GM18870 (cell line): ENCODE data around the gene COL20A1.

ENCODE experiments used
- ATAC-seq: cut with Tn5 transposase; IDR thresholded peaks from one replicate; pipeline ENCODE4 v1.9.1; 2021; ENCODE audit warnings: moderate library complexity; ENCODE audit not compliant: unreplicated experiment

The COL20A1 gene

DNA sequence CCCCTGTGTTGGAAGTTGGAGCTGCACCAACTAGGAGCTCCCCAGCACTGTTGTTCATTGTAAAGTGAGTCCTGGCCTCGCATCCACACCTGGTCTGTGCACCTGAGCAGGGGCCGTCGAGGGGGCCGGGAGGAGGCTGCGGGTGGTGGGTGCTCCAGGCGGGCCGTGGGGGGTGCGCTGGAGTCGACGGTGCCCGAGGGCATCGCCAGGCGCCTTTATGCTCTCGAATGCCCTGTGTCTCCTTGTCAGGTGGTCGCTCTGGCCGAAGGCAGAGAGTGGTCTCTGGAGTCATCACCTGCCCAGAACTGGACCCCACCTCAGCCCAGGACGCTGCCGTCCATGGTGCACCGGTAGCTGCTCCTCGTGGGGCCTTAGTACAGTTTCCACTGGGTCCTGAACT is 16.0 kb upstream of the COL20A1 start:
- no peak for ATAC-seq

GRCh38 chr20:63277466-63278272 is 15.3 kb upstream of the COL20A1 start:
- ATAC-seq: no peak

DNA sequence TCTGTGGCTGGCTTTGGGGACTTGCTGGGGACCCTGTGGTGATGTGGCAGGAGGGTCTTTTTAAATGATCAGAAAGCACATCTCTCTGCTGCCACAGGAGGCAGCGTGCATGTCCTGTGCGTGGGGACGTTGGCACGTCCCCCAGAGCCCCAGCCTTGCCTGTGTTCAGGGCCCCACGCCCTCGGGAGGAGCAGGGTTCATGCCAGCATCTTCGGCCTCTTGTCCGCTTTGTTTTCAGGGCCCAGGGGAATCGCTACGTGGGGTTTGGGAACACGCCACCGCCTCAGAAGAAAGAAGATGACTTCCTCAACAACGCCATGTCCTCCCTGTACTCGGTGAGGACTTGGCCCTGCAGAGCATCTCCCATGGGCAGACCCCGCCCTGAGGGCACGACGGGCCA is 14.3 kb upstream of the COL20A1 start:
- ATAC-seq: no peak

DNA sequence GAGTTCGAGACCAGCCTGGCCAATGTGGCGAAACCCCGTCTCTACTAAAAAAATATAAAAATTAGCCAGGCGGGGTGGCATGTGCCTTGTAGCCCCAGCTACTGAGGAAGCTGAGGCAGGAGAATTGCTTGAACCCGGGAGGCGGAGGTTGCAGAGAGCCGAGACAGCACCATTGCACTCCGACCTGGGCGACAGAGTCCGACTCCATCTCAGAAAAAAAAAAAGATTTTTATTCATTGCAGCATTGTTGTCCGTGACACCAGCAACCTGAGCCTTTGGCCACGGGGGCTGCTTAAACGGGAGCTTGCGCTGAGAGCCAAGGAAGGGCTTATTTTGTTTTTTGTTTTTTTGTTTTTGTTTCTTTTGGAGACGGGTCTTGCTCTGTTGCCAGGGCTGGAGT is 13.1 kb upstream of the COL20A1 start:
- ATAC-seq: no peak

DNA sequence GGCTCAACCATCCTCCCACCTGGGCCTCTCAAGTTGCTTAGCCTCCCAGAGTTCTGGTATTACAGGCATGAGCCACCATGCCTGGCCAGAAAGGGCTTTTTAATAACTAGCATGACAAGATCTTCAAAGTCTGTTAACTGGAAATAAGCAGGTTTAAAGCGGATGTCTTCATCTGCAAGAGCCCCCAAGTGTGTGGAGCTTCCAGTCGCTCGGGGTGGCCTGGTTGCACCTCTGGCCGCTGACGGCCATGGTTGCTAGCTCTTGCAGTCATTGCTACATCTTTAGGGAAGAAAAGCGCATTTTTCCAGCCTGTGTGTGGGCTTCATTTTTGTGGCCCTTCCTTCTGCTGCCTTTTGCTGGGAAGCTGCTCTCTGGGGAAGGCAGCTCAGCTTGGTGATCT is 12.6 kb upstream of the COL20A1 start:
- no peak for ATAC-seq

DNA sequence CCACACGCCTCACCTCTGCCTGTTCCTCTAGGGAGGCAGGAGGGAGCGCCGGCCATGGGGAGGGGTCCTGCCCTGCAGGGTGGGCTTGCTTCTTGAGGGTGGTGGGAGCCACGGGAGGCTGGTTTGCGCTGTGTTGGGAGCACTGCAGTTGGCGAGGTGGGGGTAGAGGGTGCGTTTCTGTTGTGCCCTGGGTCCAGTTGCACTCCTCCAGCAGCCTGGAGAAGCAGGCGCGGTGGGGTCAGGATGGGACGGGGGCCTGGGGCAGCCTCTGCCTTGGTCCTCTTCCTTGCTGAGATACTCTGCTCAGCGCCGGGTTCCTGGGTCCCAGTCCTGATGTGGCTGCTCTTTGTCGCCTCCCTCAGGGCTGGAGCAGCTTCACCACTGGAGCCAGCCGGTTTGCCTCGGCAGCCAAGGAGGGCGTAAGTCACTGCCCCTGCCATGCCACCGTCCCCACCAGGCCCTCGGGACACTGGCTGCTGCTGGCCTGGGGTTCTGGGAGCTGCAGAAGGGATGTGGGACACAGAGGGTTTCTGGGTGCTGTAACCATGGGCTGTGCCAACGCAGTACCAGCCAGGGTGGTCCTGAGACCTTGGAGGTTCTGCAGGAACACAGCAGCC is 11.9 kb upstream of the COL20A1 start:
- ATAC-seq: no peak

GRCh38 chr20:63281742-63282665 is 11.0 kb upstream of the COL20A1 start:
- no peak for ATAC-seq

- no peak for ATAC-seq
Observed at GRCh38 chr20:63282946-63283345, 10.0 kb upstream of the COL20A1 start.

- no peak for ATAC-seq
Observed at GRCh38 chr20:63283397-63284082, 9.4 kb upstream of the COL20A1 start.

GRCh38 chr20:63284083-63284440 is 8.9 kb upstream of the COL20A1 start:
- ATAC-seq: no peak

GRCh38 chr20:63284544-63284949 is 8.4 kb upstream of the COL20A1 start:
- no peak for ATAC-seq

GRCh38 chr20:63284981-63285524 is 7.9 kb upstream of the COL20A1 start:
- no peak for ATAC-seq

- ATAC-seq: no peak
Observed at GRCh38 chr20:63285636-63286615, 7.1 kb upstream of the COL20A1 start.

DNA sequence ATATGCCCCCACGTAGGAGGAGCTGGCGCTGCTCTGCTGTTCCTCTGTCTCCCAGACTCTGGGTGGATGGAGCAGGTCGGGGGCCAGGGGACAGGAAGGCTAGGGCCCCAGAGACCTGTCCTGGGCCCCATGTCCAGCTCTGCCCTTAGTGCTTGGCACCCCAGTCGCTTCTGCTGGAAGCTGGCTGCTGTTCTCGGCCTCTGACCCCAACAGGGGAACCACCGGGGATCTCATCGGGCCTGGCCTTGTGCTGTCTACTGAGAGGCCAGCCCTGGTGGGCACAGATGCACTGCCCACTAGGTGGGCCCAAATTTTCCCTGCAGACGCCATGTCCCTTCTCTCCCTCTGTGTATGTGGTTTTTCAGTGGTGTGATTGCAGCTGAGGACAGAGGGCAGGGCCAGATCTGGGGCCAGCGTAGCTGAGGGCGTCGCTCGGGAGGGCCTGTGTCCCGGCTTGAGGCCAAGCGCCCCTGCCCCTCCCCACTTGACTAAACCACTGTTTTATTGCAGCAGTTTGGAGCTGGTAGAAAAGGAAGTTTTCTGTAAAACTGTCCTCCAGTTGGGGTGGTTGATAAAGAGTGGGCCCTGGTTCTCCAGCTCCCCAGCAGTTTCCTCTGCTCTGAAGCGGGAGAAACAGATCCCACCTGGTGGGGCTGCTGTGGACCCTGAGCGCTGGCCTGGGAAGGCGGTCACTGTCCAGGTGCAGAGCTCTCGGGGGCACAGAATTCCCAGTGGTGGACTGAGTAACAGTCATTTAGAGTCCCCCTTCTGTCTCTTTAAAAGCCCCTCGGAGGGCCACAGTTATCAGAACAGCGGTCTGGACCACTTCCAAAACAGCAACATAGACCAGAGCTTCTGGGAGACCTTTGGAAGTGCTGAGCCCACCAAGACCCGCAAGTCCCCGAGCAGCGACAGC is 5.9 kb upstream of the COL20A1 start:
- ATAC-seq: no peak

DNA sequence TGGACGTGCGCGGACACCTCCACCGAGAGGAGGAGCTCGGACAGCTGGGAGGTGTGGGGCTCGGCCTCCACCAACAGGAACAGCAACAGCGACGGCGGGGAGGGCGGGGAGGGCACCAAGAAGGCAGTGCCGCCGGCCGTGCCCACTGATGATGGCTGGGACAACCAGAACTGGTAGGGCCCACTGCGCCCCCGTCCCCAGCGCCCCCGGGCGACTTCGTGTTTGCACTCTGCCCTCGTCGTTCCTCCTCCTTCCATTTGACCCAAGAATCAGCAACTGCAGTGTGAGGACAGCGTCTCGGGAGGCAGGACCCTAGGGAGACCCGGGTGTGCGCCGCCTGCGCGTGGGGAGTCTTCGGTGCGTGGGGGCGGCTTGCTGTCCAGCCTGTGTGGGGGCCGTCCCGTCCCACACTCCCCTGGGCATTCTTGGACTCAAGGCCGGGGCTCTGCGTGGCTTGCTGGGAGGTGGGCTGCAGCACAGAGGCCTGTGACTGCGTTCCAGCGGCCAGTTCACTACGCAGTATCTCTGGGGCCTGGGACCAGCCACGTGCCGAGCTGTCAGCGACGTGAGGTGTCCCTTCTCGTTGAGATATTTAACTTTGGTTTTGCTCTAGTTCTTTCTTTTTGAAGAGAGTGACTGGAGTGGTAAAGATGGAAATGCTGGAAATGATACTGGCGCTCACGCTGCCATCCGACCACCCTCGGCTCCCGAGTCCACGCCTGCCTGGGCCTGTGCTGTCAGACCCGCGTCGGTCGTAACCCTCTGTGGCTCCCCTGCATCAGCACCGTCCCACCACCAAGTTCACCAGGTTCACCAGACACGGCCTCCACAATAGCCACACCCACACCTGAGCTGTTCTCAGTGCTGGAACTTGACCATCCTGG is 5.0 kb upstream of the COL20A1 start:
- ATAC-seq: no peak

GRCh38 chr20:63288581-63289251 is 4.3 kb upstream of the COL20A1 start:
- no peak for ATAC-seq
